Endometrium (tissue), 2 donors: ENCODE data around the gene RPH3AL.

Experiments used
- FAIRE-seq: peaks from 2 replicates; lab custom pipeline; 2012; peaks lifted over from hg19 to GRCh38; lab: Jason Lieb, UNC
- donor health status: control.
- donor health status: control.

Gene RPH3AL

GRCh38 chr17:300881-301280, 51.7 kb downstream of the RPH3AL start:
- FAIRE-seq: no peak

GRCh38 chr17:299546-299945, 53.1 kb downstream of the RPH3AL start:
- no peak for FAIRE-seq

GRCh38 chr17:298791-299450, 53.7 kb downstream of the RPH3AL start:
- no peak for FAIRE-seq

GRCh38 chr17:297758-298157, 54.8 kb downstream of the RPH3AL start:
- no peak for FAIRE-seq

GRCh38 chr17:296906-297690, 55.5 kb downstream of the RPH3AL start:
- FAIRE-seq: no peak

- no peak for FAIRE-seq
Measured at GRCh38 chr17:296379-296778, 56.2 kb downstream of the RPH3AL start.

- no peak for FAIRE-seq
Measured at GRCh38 chr17:292531-293382, 59.9 kb downstream of the RPH3AL start.

GRCh38 chr17:292016-292415, 60.6 kb downstream of the RPH3AL start:
- FAIRE-seq: no peak

- FAIRE-seq: no peak
Measured at GRCh38 chr17:291587-291986, 61.0 kb downstream of the RPH3AL start.

GRCh38 chr17:290626-291025, 62.0 kb downstream of the RPH3AL start:
- FAIRE-seq: no peak

GRCh38 chr17:290121-290521, 62.5 kb downstream of the RPH3AL start:
- no peak for FAIRE-seq

- no peak for FAIRE-seq
Measured at GRCh38 chr17:289409-289808, 63.2 kb downstream of the RPH3AL start.

GRCh38 chr17:288802-289356, 63.7 kb downstream of the RPH3AL start:
- no peak for FAIRE-seq

GRCh38 chr17:286571-286970, 66.0 kb downstream of the RPH3AL start:
- no peak for FAIRE-seq

- no peak for FAIRE-seq
Measured at GRCh38 chr17:285751-286422, 66.7 kb downstream of the RPH3AL start.

- FAIRE-seq: no peak
Measured at GRCh38 chr17:284676-285355, 67.8 kb downstream of the RPH3AL start.

GRCh38 chr17:283911-284675, 68.5 kb downstream of the RPH3AL start:
- FAIRE-seq: no peak

GRCh38 chr17:282912-283882, 69.4 kb downstream of the RPH3AL start:
- no peak for FAIRE-seq
